GM19099 (cell line): ENCODE results near the gene PDE8B.

Source experiments
- POLR2A ChIP-seq: IDR thresholded peaks from 3 replicates; pipeline ENCODE4 v1.6.1; 2011; ENCODE audit warnings: low read depth; ENCODE audit not compliant: insufficient read length; ENCODE audit errors: extremely low read depth

PDE8B gene

GRCh38 chr5:77239126-77239741 lies 28.8 kb downstream of the PDE8B start:
- no peak for TF ChIP-seq POLR2A

GRCh38 chr5:77241444-77241843 lies 31.0 kb downstream of the PDE8B start:
- TF ChIP-seq POLR2A, result no peak

GRCh38 chr5:77249475-77249874 lies 39.0 kb downstream of the PDE8B start:
- no peak for TF ChIP-seq POLR2A

- no peak for TF ChIP-seq POLR2A
Measured at GRCh38 chr5:77250021-77250420, 39.5 kb downstream of the PDE8B start.

GRCh38 chr5:77251921-77252320 lies 41.4 kb downstream of the PDE8B start:
- no peak for TF ChIP-seq POLR2A

- no peak for TF ChIP-seq POLR2A
Measured at GRCh38 chr5:77255617-77256016, 45.1 kb downstream of the PDE8B start.

- TF ChIP-seq POLR2A, result no peak
Measured at GRCh38 chr5:77256406-77256805, 45.9 kb downstream of the PDE8B start.

GRCh38 chr5:77258652-77259051 lies 48.2 kb downstream of the PDE8B start:
- TF ChIP-seq POLR2A, result no peak

GRCh38 chr5:77259476-77259875 lies 49.0 kb downstream of the PDE8B start:
- no peak for TF ChIP-seq POLR2A

- no peak for TF ChIP-seq POLR2A
Measured at GRCh38 chr5:77262697-77263096, 52.2 kb downstream of the PDE8B start.

- TF ChIP-seq POLR2A, result no peak
Measured at GRCh38 chr5:77266291-77266690, 55.8 kb downstream of the PDE8B start.

- TF ChIP-seq POLR2A, result no peak
Measured at GRCh38 chr5:77267496-77267895, 57.0 kb downstream of the PDE8B start.

- no peak for TF ChIP-seq POLR2A
Measured at GRCh38 chr5:77272206-77272605, 61.7 kb downstream of the PDE8B start.

GRCh38 chr5:77277759-77278158 lies 67.3 kb downstream of the PDE8B start:
- no peak for TF ChIP-seq POLR2A

GRCh38 chr5:77280036-77280435 lies 69.6 kb downstream of the PDE8B start:
- TF ChIP-seq POLR2A, result no peak

GRCh38 chr5:77281969-77282336 lies 71.5 kb downstream of the PDE8B start:
- TF ChIP-seq POLR2A, result no peak

- no peak for TF ChIP-seq POLR2A
Measured at GRCh38 chr5:77282337-77283027, 72.0 kb downstream of the PDE8B start.
